GM23338 (cell line): ENCODE measurements around the gene DPEP2NB. TPM values are rescaled to one million over a fixed set of nuclear protein-coding genes. Genes with fewer than 3 reads are reported as not detected.

Source experiments
- ATAC-seq: fragments of 200-7000 bp; cut with Tn5 transposase; 3 replicates; pipeline ENCODE4 v1.9.1; 2020
- DNase-seq: peaks from one replicate; pipeline ENCODE4 v3.0.0-alpha.2; 2015; ENCODE audit warnings: low spot score
- H2AFZ ChIP-seq: fragments of 200-600 bp; sonication (generic); 2 replicates; pipeline ENCODE4 v1.8.0; 2016; ENCODE audit warnings: antibody characterized with exemption, mild to moderate bottlenecking, moderate library complexity
- H3F3A ChIP-seq: fragments of 200-600 bp; sonication (generic); replicated peaks from 2 replicates; pipeline ENCODE4 v1.8.0; 2017; ENCODE audit warnings: antibody characterized with exemption, mixed run types, low read depth
- H3K27ac ChIP-seq: fragments of 200-600 bp; sonication (generic); 2 replicates; pipeline ENCODE4 v1.6.1; 2016; ENCODE audit warnings: low read depth
- H3K27me3 ChIP-seq: fragments of 200-600 bp; sonication (generic); 2 replicates; pipeline ENCODE4 v1.8.0; 2016; ENCODE audit warnings: mild to moderate bottlenecking, mixed run types, moderate library complexity; ENCODE audit not compliant: insufficient read depth
- H3K36me3 ChIP-seq: fragments of 200-600 bp; sonication (generic); 2 replicates; pipeline ENCODE4 v1.8.0; 2016; ENCODE audit warnings: mild to moderate bottlenecking; ENCODE audit not compliant: insufficient read depth
- H3K4me1 ChIP-seq: fragments of 200-600 bp; sonication (generic); 2 replicates; pipeline ENCODE4 v1.8.0; 2016; ENCODE audit warnings: mild to moderate bottlenecking, moderate library complexity; ENCODE audit not compliant: insufficient read depth
- H3K4me2 ChIP-seq: fragments of 200-600 bp; sonication (generic); 2 replicates; pipeline ENCODE4 v1.7.1; 2017; ENCODE audit warnings: mixed run types
- H3K4me3 ChIP-seq: fragments of 200-600 bp; sonication (generic); 2 replicates; pipeline ENCODE4 v1.6.1; 2016; ENCODE audit warnings: mixed run types
- H3K79me2 ChIP-seq: fragments of 200-600 bp; sonication (generic); replicated peaks from 2 replicates; pipeline ENCODE4 v1.8.0; 2017; ENCODE audit warnings: mild to moderate bottlenecking; ENCODE audit not compliant: insufficient read depth
- H3K9me2 ChIP-seq: fragments of 200-600 bp; sonication (generic); 2 replicates; pipeline ENCODE4 v1.8.0; 2017; ENCODE audit not compliant: insufficient read depth
- H4K20me1 ChIP-seq: fragments of 200-600 bp; sonication (generic); replicated peaks from 2 replicates; pipeline ENCODE4 v1.8.0; 2017; ENCODE audit warnings: mild to moderate bottlenecking; ENCODE audit not compliant: insufficient read depth
- H3K27ac Mint-ChIP-seq: 2 replicates; pipeline ENCODE4 v1.8.0; 2020; ENCODE audit warnings: inconsistent platforms, mild to moderate bottlenecking, moderate library complexity, mixed read lengths
- H3K27me3 Mint-ChIP-seq: 3 replicates; pipeline ENCODE4 v1.8.0; 2022; ENCODE audit warnings: low read depth, mild to moderate bottlenecking, moderate library complexity, mixed read lengths, inconsistent platforms; ENCODE audit not compliant: insufficient read depth, poor library complexity
- H3K36me3 Mint-ChIP-seq: 3 replicates; pipeline ENCODE4 v1.8.0; 2021; ENCODE audit warnings: low read depth, mild to moderate bottlenecking, inconsistent platforms, moderate library complexity, mixed read lengths
- H3K4me1 Mint-ChIP-seq: 3 replicates; pipeline ENCODE4 v1.8.0; 2020; ENCODE audit warnings: mild to moderate bottlenecking, inconsistent platforms, mixed read lengths
- H3K4me3 Mint-ChIP-seq: 3 replicates; pipeline ENCODE4 v1.8.0; 2021; ENCODE audit warnings: moderate library complexity, mild to moderate bottlenecking, inconsistent platforms, mixed read lengths
- H3K9me3 Mint-ChIP-seq: 3 replicates; pipeline ENCODE4 v1.8.0; 2020; ENCODE audit warnings: moderate library complexity, mild to moderate bottlenecking, inconsistent platforms, mixed read lengths
- CREB1 ChIP-seq: fragments of 250-450 bp; sonication (Bioruptor Pico); IDR thresholded peaks from 2 replicates; pipeline ENCODE4 v1.5.0; 2020; ENCODE audit warnings: low read depth, mild to moderate bottlenecking, moderate library complexity
- CTCF ChIP-seq, 2 experiments: fragments of 200-600 bp in 1 of 2; sonication (generic) in 1 of 2; conservative IDR thresholded peaks; 2 replicates each; pipeline versions ENCODE4 v1.5.1 to v1.6.1; 2016 to 2017; ENCODE audit warnings: antibody characterized with exemption in 2 of 2, low read depth in 2 of 2, mild to moderate bottlenecking in 2 of 2, moderate library complexity in 1 of 2
- ETS1 ChIP-seq: IDR thresholded peaks from 2 replicates; pipeline ENCODE4 v1.6.1; 2016; ENCODE audit warnings: antibody characterized with exemption
- EZH2 ChIP-seq: fragments of 200-600 bp; sonication (generic); IDR thresholded peaks from one replicate; pipeline ENCODE4 v1.8.0; 2017; ENCODE audit warnings: antibody characterized with exemption, mild to moderate bottlenecking, low read depth; ENCODE audit not compliant: unreplicated experiment
- EZH2phosphoT487 ChIP-seq: fragments of 200-600 bp; sonication (generic); IDR thresholded peaks from one replicate; pipeline ENCODE4 v1.8.1; 2018; ENCODE audit warnings: antibody characterized with exemption; ENCODE audit not compliant: unreplicated experiment
- JUNB ChIP-seq: IDR thresholded peaks from one replicate; pipeline ENCODE4 v1.6.1; 2016; ENCODE audit warnings: antibody characterized with exemption; ENCODE audit not compliant: unreplicated experiment
- NANOG ChIP-seq: IDR thresholded peaks from 2 replicates; pipeline ENCODE4 v1.6.1; 2016; ENCODE audit warnings: antibody characterized with exemption, borderline replicate concordance
- POLR2AphosphoS5 ChIP-seq: IDR thresholded peaks from 2 replicates; pipeline ENCODE4 v1.6.1; 2016; ENCODE audit warnings: antibody characterized with exemption, low read depth
- REST ChIP-seq: IDR thresholded peaks from one replicate; pipeline ENCODE4 v1.6.1; 2018; ENCODE audit warnings: antibody characterized with exemption; ENCODE audit not compliant: unreplicated experiment
- STAT1 ChIP-seq: IDR thresholded peaks from one replicate; pipeline ENCODE4 v1.6.1; 2016; ENCODE audit warnings: antibody characterized with exemption; ENCODE audit not compliant: unreplicated experiment
- ZNF114 ChIP-seq: fragments of 250-450 bp; sonication (Bioruptor Pico); IDR thresholded peaks from 2 replicates; pipeline ENCODE4 v1.5.0; 2020; ENCODE audit warnings: mild to moderate bottlenecking, moderate library complexity
- ZNF331 ChIP-seq: fragments of 250-450 bp; sonication (Bioruptor Pico); IDR thresholded peaks from 2 replicates; pipeline ENCODE4 v1.5.0; 2020; ENCODE audit warnings: low read depth, mild to moderate bottlenecking, moderate library complexity
- ZNF462 ChIP-seq: fragments of 250-450 bp; sonication (Bioruptor Pico); IDR thresholded peaks from 2 replicates; pipeline ENCODE4 v1.5.0; 2020; ENCODE audit warnings: mild to moderate bottlenecking, moderate library complexity
- polyA plus RNA-seq: library from polyadenylated mRNA; unstranded; fragments of >200 nt; fragmentation: Nextera tagmentation; extraction: Ambion mirVana; gene quantifications from 2 replicates; pipeline ENCODE4 v1.2.1, GENCODE V29; 2016
- total RNA-seq: library from RNA; depleted of rRNA; stranded (reverse); fragments of >200 nt; shearing (Covaris generic); gene quantifications from 2 replicates; pipeline ENCODE4 v1.2.3, GENCODE V29; 2014

Gene DPEP2NB
- total and polyA plus RNA-seq, 2 experiments from 2014 or later: not detected

- H3K36me3 ChIP-seq: no peaks in the 10 kb centered on the region; the same call in none of the 2 replicates
- no peak for TF ChIP-seq NANOG
- no peak for TF ChIP-seq ZNF331
- no peak for TF ChIP-seq REST
- no peak for TF ChIP-seq CREB1
- no peak for TF ChIP-seq EZH2
- no peak for TF ChIP-seq EZH2phosphoT487
- TF ChIP-seq JUNB: no peak
- no peak for TF ChIP-seq ETS1
- TF ChIP-seq ZNF114: no peak
- no peak for TF ChIP-seq CTCF (conservative IDR thresholded peaks at IDR 0.05; ENCODE audit: low read depth in 2 of 2)
- no peak for TF ChIP-seq POLR2AphosphoS5
- no peak for TF ChIP-seq ZNF462
- no peak for TF ChIP-seq STAT1
- no peaks in the 10 kb centered on the region for H3K27me3 ChIP-seq
- peak overlapping the region; percentile 89 for H3K4me3 Mint-ChIP-seq
- H3F3A ChIP-seq: 0 out of 2 replicates have a peak, but pooled peaks cover 22% of the 10 kb centered on the region
- peak overlapping the region; percentile 45; the same call in 1 of the 2 replicates for H3K27ac ChIP-seq
- peaks cover 38% of the 10 kb centered on the region for H3K4me1 ChIP-seq
- peaks cover 42% of the 10 kb centered on the region for H3K79me2 ChIP-seq
- H3K4me3 ChIP-seq: peak overlapping the region; percentile 91
- peak overlapping the region; percentile 87; the same call in 1 of the 2 replicates for H3K27ac Mint-ChIP-seq
- H3K36me3 Mint-ChIP-seq: peaks cover 18% of the 10 kb centered on the region
- H3K9me2 ChIP-seq: no peaks in the 10 kb centered on the region
- H3K27me3 Mint-ChIP-seq: peaks cover 16% of the 10 kb centered on the region
- peak overlapping the region; percentile 99 for H3K4me2 ChIP-seq
- ATAC-seq (no peak), DNase-seq (no peak)
- H2AFZ ChIP-seq: no peak overlapping the region
- no peaks in the 10 kb centered on the region; the same call in 2 of the 3 replicates for H3K9me3 Mint-ChIP-seq
- H4K20me1 ChIP-seq: peaks cover 25% of the 10 kb centered on the region
- peaks cover 44% of the 10 kb centered on the region for H3K4me1 Mint-ChIP-seq
Observed at GRCh38 chr16:67965668-67966548, 49.8 kb downstream of the DPEP2NB start.
